HUES6 (cell line): ENCODE data around the gene NEFH.

Experiments
- H3K27ac ChIP-seq: 2 replicates; pipeline ENCODE4 v1.7.0; 2013; ENCODE audit warnings: low read depth, mild to moderate bottlenecking, low read length, inconsistent platforms
- H3K27me3 ChIP-seq: 2 replicates; pipeline ENCODE4 v1.6.1; 2013; ENCODE audit warnings: low read length; ENCODE audit not compliant: control insufficient read depth, insufficient read depth
- H3K36me3 ChIP-seq: 2 replicates; pipeline ENCODE4 v1.6.1; 2013; ENCODE audit warnings: low read length; ENCODE audit not compliant: control insufficient read depth, insufficient read depth
- H3K4me1 ChIP-seq: 2 replicates; pipeline ENCODE4 v1.6.1; 2013; ENCODE audit warnings: low read length; ENCODE audit not compliant: control insufficient read depth, insufficient read depth
- H3K4me3 ChIP-seq: 2 replicates; pipeline ENCODE4 v1.5.1; 2013; ENCODE audit warnings: low read depth, low read length
- H3K9ac ChIP-seq: one replicate; pipeline ENCODE4 v1.6.1; 2013; ENCODE audit warnings: mild to moderate bottlenecking, low read length
- H3K9me3 ChIP-seq: 2 replicates; pipeline ENCODE4 v1.6.1; 2013; ENCODE audit warnings: low read depth, low read length; ENCODE audit not compliant: control insufficient read depth, insufficient read depth

Gene NEFH

DNA sequence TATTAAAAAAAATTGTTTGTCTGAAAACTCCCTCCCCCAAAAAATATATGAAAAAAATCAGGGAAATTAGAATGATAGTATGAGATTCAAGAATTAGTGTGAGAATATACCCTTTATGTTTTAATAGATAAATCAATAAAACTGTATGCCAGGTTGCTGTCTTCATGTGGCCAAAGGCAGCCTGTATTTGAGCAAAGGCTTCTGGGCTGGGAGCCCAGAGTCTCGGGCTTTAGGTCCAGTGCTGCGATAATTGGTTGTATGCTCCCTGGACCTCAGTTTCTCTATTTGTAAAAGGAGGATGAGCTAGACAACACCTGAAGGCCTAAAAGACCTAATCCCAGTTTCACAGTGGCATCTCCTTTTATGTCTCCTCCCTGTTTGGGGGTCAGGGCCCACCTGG lies 43.7 kb downstream of the NEFH start:
- Histone ChIP-seq H3K4me3 (no peak overlapping the region), H3K36me3 (peaks cover 84% of the 10 kb centered on the region), H3K4me1 (no peaks in the 10 kb centered on the region), H3K27ac (no peak overlapping the region), H3K27me3 (no peaks in the 10 kb centered on the region), H3K9me3 (no peaks in the 10 kb centered on the region), H3K9ac (no peak overlapping the region)

DNA sequence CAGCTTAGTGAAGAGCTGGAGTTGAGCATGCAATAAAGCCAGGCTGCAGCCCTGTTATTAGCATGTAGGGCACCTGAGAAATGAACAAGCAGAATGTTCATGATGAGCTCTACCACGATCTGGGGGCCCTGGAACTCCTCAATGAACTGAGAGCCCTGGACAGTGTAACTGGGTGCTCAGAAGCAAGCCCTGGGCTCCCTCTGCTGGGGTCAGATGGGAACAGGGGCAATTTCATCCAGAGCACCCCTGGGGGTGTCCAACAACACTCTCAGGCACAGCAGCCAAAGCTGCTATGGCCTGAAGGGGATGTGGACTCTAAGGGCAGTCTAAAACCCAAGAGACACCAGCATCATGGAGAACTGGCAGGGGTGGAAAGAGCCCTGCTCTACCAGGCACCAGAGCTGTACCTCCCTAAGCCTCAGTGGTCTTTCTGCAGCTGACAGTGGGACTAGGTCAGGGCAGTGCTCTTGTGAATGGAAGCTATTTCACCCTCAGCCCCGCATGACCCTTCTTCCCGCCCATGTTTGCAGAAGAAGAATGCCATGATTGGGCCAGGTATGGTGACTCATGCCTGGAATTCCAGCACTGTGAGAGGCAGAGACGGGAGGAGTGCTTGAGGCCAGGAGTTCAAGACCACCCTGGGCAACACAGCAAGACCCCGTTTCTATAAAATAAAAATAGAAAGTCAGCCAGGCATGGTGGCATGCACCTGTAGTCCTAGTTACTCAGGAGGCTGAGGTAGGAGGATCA lies 44.6 kb downstream of the NEFH start:
- Histone ChIP-seq H3K4me3 (no peak overlapping the region), H3K9ac (no peak overlapping the region), H3K27me3 (no peaks in the 10 kb centered on the region), H3K27ac (no peak overlapping the region), H3K9me3 (no peaks in the 10 kb centered on the region), H3K4me1 (no peaks in the 10 kb centered on the region), H3K36me3 (peaks cover 85% of the 10 kb centered on the region)

- Histone ChIP-seq H3K4me1 (no peaks in the 10 kb centered on the region), H3K27me3 (no peaks in the 10 kb centered on the region), H3K27ac (no peak overlapping the region), H3K9ac (no peak overlapping the region), H3K4me3 (no peak overlapping the region), H3K36me3 (peaks cover 93% of the 10 kb centered on the region), H3K9me3 (no peaks in the 10 kb centered on the region)
Measured at GRCh38 chr22:29528144-29528543, 48.1 kb downstream of the NEFH start.

GRCh38 chr22:29530716-29531115 lies 50.7 kb downstream of the NEFH start:
- Histone ChIP-seq H3K4me1 (no peaks in the 10 kb centered on the region), H3K9ac (no peak overlapping the region), H3K9me3 (no peaks in the 10 kb centered on the region), H3K36me3 (peaks cover 89% of the 10 kb centered on the region), H3K27me3 (no peaks in the 10 kb centered on the region), H3K27ac (no peak overlapping the region), H3K4me3 (no peak overlapping the region)

- Histone ChIP-seq H3K27me3 (no peaks in the 10 kb centered on the region), H3K27ac (no peak overlapping the region), H3K9ac (no peak overlapping the region), H3K36me3 (peaks cover 91% of the 10 kb centered on the region), H3K4me3 (no peak overlapping the region), H3K9me3 (no peaks in the 10 kb centered on the region), H3K4me1 (no peaks in the 10 kb centered on the region)
Measured at GRCh38 chr22:29531419-29531818, 51.4 kb downstream of the NEFH start.

DNA sequence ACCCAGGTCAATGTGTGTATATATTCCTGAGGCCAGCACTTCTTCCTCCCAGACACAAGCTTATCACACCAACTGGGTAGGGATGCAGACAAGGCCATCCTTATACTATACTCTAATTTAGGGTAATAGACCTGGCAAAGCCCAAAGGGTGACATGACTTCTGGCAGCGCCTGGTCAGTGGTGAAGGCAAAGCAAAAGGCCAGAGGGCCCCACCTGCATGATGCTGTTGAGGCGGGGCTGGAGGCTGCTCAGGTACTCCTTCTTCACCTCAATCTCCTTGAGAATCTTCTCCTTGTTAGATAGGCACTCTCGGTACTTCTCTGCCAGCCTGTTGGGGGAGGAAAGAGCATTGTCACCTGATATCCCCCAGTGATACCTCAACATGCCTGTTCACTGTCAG lies 56.4 kb downstream of the NEFH start:
- no peak overlapping the region for H3K27ac ChIP-seq
- no peak overlapping the region for H3K4me3 ChIP-seq
- H3K27me3 ChIP-seq: no peaks in the 10 kb centered on the region
- H3K9me3 ChIP-seq: no peaks in the 10 kb centered on the region
- H3K36me3 ChIP-seq: peaks cover 90% of the 10 kb centered on the region
- H3K4me1 ChIP-seq: no peaks in the 10 kb centered on the region
- no peak overlapping the region for H3K9ac ChIP-seq

- Histone ChIP-seq H3K27me3 (no peaks in the 10 kb centered on the region), H3K4me3 (no peak overlapping the region), H3K9ac (no peak overlapping the region), H3K4me1 (no peaks in the 10 kb centered on the region), H3K36me3 (peaks cover 85% of the 10 kb centered on the region), H3K9me3 (no peaks in the 10 kb centered on the region), H3K27ac (no peak overlapping the region)
Measured at GRCh38 chr22:29539105-29539504, 59.1 kb downstream of the NEFH start.
